HEK293 (cell line): ENCODE results near the gene PCDHGC5.

Source experiments
- GLI2 ChIP-seq: fragments of 450-650 bp; formaldehyde crosslinking; IDR thresholded peaks from 2 replicates; pipeline ENCODE4; 2017; ENCODE audit warnings: missing biosample characterization, missing genetic modification characterization, low read depth, borderline replicate concordance
- KLF1 ChIP-seq: fragments of 450-650 bp; formaldehyde crosslinking; IDR thresholded peaks from 2 replicates; pipeline ENCODE4 v1.5.1; 2016; ENCODE audit warnings: missing biosample characterization, missing genetic modification characterization
- KLF16 ChIP-seq: fragments of 450-650 bp; formaldehyde crosslinking; IDR thresholded peaks from 2 replicates; pipeline ENCODE4 v1.5.1; 2017; ENCODE audit warnings: missing biosample characterization, missing genetic modification characterization
- PRDM1 ChIP-seq: fragments of 450-650 bp; formaldehyde crosslinking; IDR thresholded peaks from 2 replicates; pipeline ENCODE4; 2016; ENCODE audit warnings: missing biosample characterization, missing genetic modification characterization
- RBAK ChIP-seq: fragments of 450-650 bp; formaldehyde crosslinking; IDR thresholded peaks from 2 replicates; pipeline ENCODE4 v1.5.1; 2016; ENCODE audit warnings: missing biosample characterization, missing genetic modification characterization
- SP7 ChIP-seq: fragments of 450-650 bp; formaldehyde crosslinking; IDR thresholded peaks from 2 replicates; pipeline ENCODE4 v1.5.1; 2016; ENCODE audit warnings: missing biosample characterization, missing genetic modification characterization
- TCF7L2 ChIP-seq: IDR thresholded peaks from 2 replicates; pipeline ENCODE4 v1.6.1; 2011; ENCODE audit warnings: low read depth, mild to moderate bottlenecking, inconsistent platforms, low read length, moderate library complexity, borderline replicate concordance
- YY1 ChIP-seq: fragments of 450-650 bp; formaldehyde crosslinking; IDR thresholded peaks from 2 replicates; pipeline ENCODE4 v1.5.1; 2018; ENCODE audit warnings: missing biosample characterization, missing genetic modification characterization
- ZBTB48 ChIP-seq: fragments of 450-650 bp; formaldehyde crosslinking; IDR thresholded peaks from 2 replicates; pipeline ENCODE4 v1.5.1; 2016; ENCODE audit warnings: missing biosample characterization, missing genetic modification characterization
- ZNF10 ChIP-seq: fragments of 450-650 bp; formaldehyde crosslinking; IDR thresholded peaks from 2 replicates; pipeline ENCODE4 v1.5.1; 2017; ENCODE audit warnings: missing biosample characterization, missing genetic modification characterization
- ZNF112 ChIP-seq: fragments of 450-650 bp; formaldehyde crosslinking; IDR thresholded peaks from 2 replicates; pipeline ENCODE4 v1.5.0; 2017; ENCODE audit warnings: missing biosample characterization, missing genetic modification characterization
- ZNF133 ChIP-seq: fragments of 450-650 bp; formaldehyde crosslinking; IDR thresholded peaks from 2 replicates; pipeline ENCODE4 v1.5.1; 2016; ENCODE audit warnings: missing biosample characterization, missing genetic modification characterization
- ZNF175 ChIP-seq: fragments of 450-650 bp; formaldehyde crosslinking; IDR thresholded peaks from 2 replicates; pipeline ENCODE4 v1.5.1; 2016; ENCODE audit warnings: missing biosample characterization, missing genetic modification characterization
- ZNF211 ChIP-seq: fragments of 450-650 bp; formaldehyde crosslinking; IDR thresholded peaks from 2 replicates; pipeline ENCODE4 v1.5.1; 2016; ENCODE audit warnings: low read depth, missing biosample characterization, missing genetic modification characterization
- ZNF223 ChIP-seq: fragments of 450-650 bp; formaldehyde crosslinking; IDR thresholded peaks from 2 replicates; pipeline ENCODE4 v1.5.1; 2016; ENCODE audit warnings: missing biosample characterization, missing genetic modification characterization
- ZNF274 ChIP-seq, 2 experiments: fragments of 200-500 bp in 1 of 2; fragments of 450-650 bp in 1 of 2; sonication (Bioruptor generic) in 1 of 2; formaldehyde crosslinking in 1 of 2; IDR thresholded peaks; 2 replicates each; pipeline versions ENCODE4 v1.5.1 to v1.6.1; 2014 to 2016; ENCODE audit warnings: borderline replicate concordance in 1 of 2, inconsistent platforms in 1 of 2, low read length in 1 of 2, missing biosample characterization in 1 of 2, missing genetic modification characterization in 1 of 2
- ZNF350 ChIP-seq: fragments of 450-650 bp; formaldehyde crosslinking; IDR thresholded peaks from 2 replicates; pipeline ENCODE4 v1.5.0; 2017; ENCODE audit warnings: missing biosample characterization, mild to moderate bottlenecking, missing genetic modification characterization
- ZNF354C ChIP-seq: fragments of 450-650 bp; formaldehyde crosslinking; IDR thresholded peaks from 2 replicates; pipeline ENCODE4 v1.5.1; 2016; ENCODE audit warnings: missing biosample characterization, missing genetic modification characterization, low read depth, borderline replicate concordance
- ZNF433 ChIP-seq: fragments of 450-650 bp; formaldehyde crosslinking; IDR thresholded peaks from 2 replicates; pipeline ENCODE4 v1.5.1; 2016; ENCODE audit warnings: missing biosample characterization, missing genetic modification characterization, low read depth
- ZNF510 ChIP-seq: fragments of 450-650 bp; formaldehyde crosslinking; IDR thresholded peaks from 2 replicates; pipeline ENCODE4 v1.5.1; 2018; ENCODE audit warnings: mild to moderate bottlenecking, missing genetic modification characterization, missing biosample characterization; ENCODE audit not compliant: insufficient replicate concordance
- ZNF560 ChIP-seq: fragments of 450-650 bp; formaldehyde crosslinking; IDR thresholded peaks from 2 replicates; pipeline ENCODE4 v1.5.1; 2017; ENCODE audit warnings: missing biosample characterization, missing genetic modification characterization, borderline replicate concordance
- ZNF623 ChIP-seq: fragments of 450-650 bp; formaldehyde crosslinking; IDR thresholded peaks from 2 replicates; pipeline ENCODE4 v1.5.1; 2016; ENCODE audit warnings: missing biosample characterization, missing genetic modification characterization
- ZNF629 ChIP-seq: fragments of 450-650 bp; formaldehyde crosslinking; IDR thresholded peaks from 2 replicates; pipeline ENCODE4 v1.5.1; 2017; ENCODE audit warnings: missing biosample characterization, missing genetic modification characterization
- ZNF768 ChIP-seq: fragments of 450-650 bp; formaldehyde crosslinking; IDR thresholded peaks from 2 replicates; pipeline ENCODE4 v1.5.1; 2018; ENCODE audit warnings: missing biosample characterization, mild to moderate bottlenecking, missing genetic modification characterization
- ZNF785 ChIP-seq: fragments of 450-650 bp; formaldehyde crosslinking; IDR thresholded peaks from 2 replicates; pipeline ENCODE4 v1.5.1; 2016; ENCODE audit warnings: missing biosample characterization, missing genetic modification characterization
- ZSCAN30 ChIP-seq: fragments of 450-650 bp; IDR thresholded peaks from 2 replicates; pipeline ENCODE4 v1.5.1; 2018; ENCODE audit warnings: missing biosample characterization, mild to moderate bottlenecking, missing genetic modification characterization, moderate library complexity
- TF ChIP-seq, protein P1 (sequence below): fragments of 450-650 bp; formaldehyde crosslinking; IDR thresholded peaks from 2 replicates; pipeline ENCODE4 v1.5.1; 2016; ENCODE audit warnings: missing biosample characterization, missing genetic modification characterization
- TF ChIP-seq, protein P2 (sequence below): fragments of 450-650 bp; IDR thresholded peaks from 2 replicates; pipeline ENCODE4 v1.5.1; 2018; ENCODE audit warnings: missing biosample characterization, missing genetic modification characterization
- TF ChIP-seq, protein P3 (sequence below): fragments of 450-650 bp; formaldehyde crosslinking; IDR thresholded peaks from 2 replicates; pipeline ENCODE4 v1.5.1; 2017; ENCODE audit warnings: missing biosample characterization, missing genetic modification characterization
- TF ChIP-seq, protein P4 (sequence below): fragments of 450-650 bp; formaldehyde crosslinking; IDR thresholded peaks from 2 replicates; pipeline ENCODE4 v1.5.1; 2016; ENCODE audit warnings: missing biosample characterization, missing genetic modification characterization, low read depth
- TF ChIP-seq, protein P5 (sequence below): fragments of 450-650 bp; formaldehyde crosslinking; conservative IDR thresholded peaks from 2 replicates; pipeline ENCODE4 v1.5.1; 2016; ENCODE audit warnings: low read depth, missing biosample characterization, missing genetic modification characterization

The PCDHGC5 gene

DNA sequence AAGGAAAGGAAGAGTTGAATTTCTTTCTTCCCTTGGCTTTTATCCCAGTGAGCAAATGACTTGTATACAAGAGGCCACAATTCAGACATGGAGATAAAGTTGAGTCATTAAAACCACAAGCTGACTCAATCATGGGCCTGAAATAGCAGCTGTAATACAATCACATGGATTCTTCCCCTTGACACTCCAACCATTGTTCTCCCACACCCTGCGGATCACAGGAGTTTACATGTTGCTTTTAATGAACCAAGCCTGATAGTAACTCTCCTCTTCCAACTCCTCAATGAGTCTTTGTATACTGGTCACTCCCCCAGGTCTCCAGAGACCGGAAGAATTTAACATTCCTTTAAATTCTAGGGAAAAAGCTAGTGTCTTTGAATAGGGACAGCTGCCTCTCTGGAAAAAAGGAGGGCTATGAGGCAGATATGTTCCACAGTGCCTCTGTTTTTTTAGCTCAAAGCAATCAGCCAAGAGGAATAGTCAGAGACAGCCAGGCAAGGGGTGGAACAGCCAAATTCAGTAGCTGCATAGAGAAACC is 32.4 kb downstream of the PCDHGC5 start (continued):
- peak; percentile 54; the same call in 1 of the 2 replicates for TF ChIP-seq ZBTB48 (tag by site-specific recombination)
- TF ChIP-seq SP7 (tag by site-specific recombination) = peak; percentile 93
- TF ChIP-seq, protein P1, sequence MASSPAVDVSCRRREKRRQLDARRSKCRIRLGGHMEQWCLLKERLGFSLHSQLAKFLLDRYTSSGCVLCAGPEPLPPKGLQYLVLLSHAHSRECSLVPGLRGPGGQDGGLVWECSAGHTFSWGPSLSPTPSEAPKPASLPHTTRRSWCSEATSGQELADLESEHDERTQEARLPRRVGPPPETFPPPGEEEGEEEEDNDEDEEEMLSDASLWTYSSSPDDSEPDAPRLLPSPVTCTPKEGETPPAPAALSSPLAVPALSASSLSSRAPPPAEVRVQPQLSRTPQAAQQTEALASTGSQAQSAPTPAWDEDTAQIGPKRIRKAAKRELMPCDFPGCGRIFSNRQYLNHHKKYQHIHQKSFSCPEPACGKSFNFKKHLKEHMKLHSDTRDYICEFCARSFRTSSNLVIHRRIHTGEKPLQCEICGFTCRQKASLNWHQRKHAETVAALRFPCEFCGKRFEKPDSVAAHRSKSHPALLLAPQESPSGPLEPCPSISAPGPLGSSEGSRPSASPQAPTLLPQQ (tag by site-specific recombination) = peak; percentile 73
- no peak for TF ChIP-seq ZNF354C (tag by site-specific recombination)
- TF ChIP-seq ZNF10 (tag by site-specific recombination) = peak; percentile 56; the same call in 1 of the 2 replicates
- no peak for TF ChIP-seq ZNF175 (tag by site-specific recombination)
- no peak for TF ChIP-seq ZNF112
- TF ChIP-seq, protein P2, sequence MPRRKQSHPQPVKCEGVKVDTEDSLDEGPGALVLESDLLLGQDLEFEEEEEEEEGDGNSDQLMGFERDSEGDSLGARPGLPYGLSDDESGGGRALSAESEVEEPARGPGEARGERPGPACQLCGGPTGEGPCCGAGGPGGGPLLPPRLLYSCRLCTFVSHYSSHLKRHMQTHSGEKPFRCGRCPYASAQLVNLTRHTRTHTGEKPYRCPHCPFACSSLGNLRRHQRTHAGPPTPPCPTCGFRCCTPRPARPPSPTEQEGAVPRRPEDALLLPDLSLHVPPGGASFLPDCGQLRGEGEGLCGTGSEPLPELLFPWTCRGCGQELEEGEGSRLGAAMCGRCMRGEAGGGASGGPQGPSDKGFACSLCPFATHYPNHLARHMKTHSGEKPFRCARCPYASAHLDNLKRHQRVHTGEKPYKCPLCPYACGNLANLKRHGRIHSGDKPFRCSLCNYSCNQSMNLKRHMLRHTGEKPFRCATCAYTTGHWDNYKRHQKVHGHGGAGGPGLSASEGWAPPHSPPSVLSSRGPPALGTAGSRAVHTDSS (tag by site-specific recombination) = no peak
- no peak for TF ChIP-seq ZNF350 (tag by site-specific recombination)
- no peak for TF ChIP-seq RBAK (tag by site-specific recombination)
- TF ChIP-seq TCF7L2 = no peak
- TF ChIP-seq, protein P3, sequence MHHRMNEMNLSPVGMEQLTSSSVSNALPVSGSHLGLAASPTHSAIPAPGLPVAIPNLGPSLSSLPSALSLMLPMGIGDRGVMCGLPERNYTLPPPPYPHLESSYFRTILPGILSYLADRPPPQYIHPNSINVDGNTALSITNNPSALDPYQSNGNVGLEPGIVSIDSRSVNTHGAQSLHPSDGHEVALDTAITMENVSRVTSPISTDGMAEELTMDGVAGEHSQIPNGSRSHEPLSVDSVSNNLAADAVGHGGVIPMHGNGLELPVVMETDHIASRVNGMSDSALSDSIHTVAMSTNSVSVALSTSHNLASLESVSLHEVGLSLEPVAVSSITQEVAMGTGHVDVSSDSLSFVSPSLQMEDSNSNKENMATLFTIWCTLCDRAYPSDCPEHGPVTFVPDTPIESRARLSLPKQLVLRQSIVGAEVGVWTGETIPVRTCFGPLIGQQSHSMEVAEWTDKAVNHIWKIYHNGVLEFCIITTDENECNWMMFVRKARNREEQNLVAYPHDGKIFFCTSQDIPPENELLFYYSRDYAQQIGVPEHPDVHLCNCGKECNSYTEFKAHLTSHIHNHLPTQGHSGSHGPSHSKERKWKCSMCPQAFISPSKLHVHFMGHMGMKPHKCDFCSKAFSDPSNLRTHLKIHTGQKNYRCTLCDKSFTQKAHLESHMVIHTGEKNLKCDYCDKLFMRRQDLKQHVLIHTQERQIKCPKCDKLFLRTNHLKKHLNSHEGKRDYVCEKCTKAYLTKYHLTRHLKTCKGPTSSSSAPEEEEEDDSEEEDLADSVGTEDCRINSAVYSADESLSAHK (tag by site-specific recombination) = no peak
- no peak for TF ChIP-seq ZNF510 (tag by site-specific recombination)
- TF ChIP-seq GLI2 (tag by site-specific recombination) = 0 out of 2 replicates have a peak, but pooled peaks have one; percentile 7
- no peak for TF ChIP-seq KLF1 (tag by site-specific recombination)
- 0 out of 2 replicates have a peak, but pooled peaks have one; percentile 27 for TF ChIP-seq ZNF211 (tag by site-specific recombination)
- no peak for TF ChIP-seq ZNF623 (tag by site-specific recombination)
- TF ChIP-seq ZNF274 (IDR thresholded peaks at IDR 0.05; ENCODE audit: low read length) = no peak
- TF ChIP-seq ZNF274 (tag by site-specific recombination; IDR thresholded peaks at IDR 0.05; ENCODE audit: borderline replicate concordance) = no peak
- TF ChIP-seq ZNF133 (tag by site-specific recombination) = no peak
- TF ChIP-seq KLF16 (tag by site-specific recombination) = no peak
- TF ChIP-seq ZNF223 = no peak
- TF ChIP-seq YY1 (tag by site-specific recombination) = no peak
- TF ChIP-seq, protein P4, sequence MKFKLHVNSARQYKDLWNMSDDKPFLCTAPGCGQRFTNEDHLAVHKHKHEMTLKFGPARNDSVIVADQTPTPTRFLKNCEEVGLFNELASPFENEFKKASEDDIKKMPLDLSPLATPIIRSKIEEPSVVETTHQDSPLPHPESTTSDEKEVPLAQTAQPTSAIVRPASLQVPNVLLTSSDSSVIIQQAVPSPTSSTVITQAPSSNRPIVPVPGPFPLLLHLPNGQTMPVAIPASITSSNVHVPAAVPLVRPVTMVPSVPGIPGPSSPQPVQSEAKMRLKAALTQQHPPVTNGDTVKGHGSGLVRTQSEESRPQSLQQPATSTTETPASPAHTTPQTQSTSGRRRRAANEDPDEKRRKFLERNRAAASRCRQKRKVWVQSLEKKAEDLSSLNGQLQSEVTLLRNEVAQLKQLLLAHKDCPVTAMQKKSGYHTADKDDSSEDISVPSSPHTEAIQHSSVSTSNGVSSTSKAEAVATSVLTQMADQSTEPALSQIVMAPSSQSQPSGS (tag by site-specific recombination) = no peak
- TF ChIP-seq ZSCAN30 (tag by site-specific recombination) = no peak
- peak; percentile 90 for TF ChIP-seq ZNF629 (tag by site-specific recombination)
- TF ChIP-seq ZNF785 = no peak
- no peak for TF ChIP-seq ZNF433
- peak; percentile 78 for TF ChIP-seq PRDM1
- no peak for TF ChIP-seq ZNF560 (tag by site-specific recombination)
- TF ChIP-seq, protein P5, sequence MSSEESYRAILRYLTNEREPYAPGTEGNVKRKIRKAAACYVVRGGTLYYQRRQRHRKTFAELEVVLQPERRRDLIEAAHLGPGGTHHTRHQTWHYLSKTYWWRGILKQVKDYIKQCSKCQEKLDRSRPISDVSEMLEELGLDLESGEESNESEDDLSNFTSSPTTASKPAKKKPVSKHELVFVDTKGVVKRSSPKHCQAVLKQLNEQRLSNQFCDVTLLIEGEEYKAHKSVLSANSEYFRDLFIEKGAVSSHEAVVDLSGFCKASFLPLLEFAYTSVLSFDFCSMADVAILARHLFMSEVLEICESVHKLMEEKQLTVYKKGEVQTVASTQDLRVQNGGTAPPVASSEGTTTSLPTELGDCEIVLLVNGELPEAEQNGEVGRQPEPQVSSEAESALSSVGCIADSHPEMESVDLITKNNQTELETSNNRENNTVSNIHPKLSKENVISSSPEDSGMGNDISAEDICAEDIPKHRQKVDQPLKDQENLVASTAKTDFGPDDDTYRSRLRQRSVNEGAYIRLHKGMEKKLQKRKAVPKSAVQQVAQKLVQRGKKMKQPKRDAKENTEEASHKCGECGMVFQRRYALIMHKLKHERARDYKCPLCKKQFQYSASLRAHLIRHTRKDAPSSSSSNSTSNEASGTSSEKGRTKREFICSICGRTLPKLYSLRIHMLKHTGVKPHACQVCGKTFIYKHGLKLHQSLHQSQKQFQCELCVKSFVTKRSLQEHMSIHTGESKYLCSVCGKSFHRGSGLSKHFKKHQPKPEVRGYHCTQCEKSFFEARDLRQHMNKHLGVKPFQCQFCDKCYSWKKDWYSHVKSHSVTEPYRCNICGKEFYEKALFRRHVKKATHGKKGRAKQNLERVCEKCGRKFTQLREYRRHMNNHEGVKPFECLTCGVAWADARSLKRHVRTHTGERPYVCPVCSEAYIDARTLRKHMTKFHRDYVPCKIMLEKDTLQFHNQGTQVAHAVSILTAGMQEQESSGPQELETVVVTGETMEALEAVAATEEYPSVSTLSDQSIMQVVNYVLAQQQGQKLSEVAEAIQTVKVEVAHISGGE (tag by site-specific recombination) = no peak
- no peak for TF ChIP-seq ZNF768 (tag by site-specific recombination)
